Small intestine (tissue), 7 donors: ENCODE results near the gene BTBD16. TPM values are rescaled to one million over a fixed set of nuclear protein-coding genes. Genes with fewer than 3 reads are reported as not detected.
A peak's percentile ranks its signal among the peaks of the same experiment; 100 is the strongest.

ENCODE experiments used
- DNase-seq, 2 donors: peaks; one replicate each; pipeline versions ENCODE4 v3.0.0 to v3.0.0-alpha.2; 2013
- FAIRE-seq: peaks from 2 replicates; lab custom pipeline; 2012; peaks lifted over from hg19 to GRCh38; lab: Jason Lieb, UNC
- H3K27ac ChIP-seq, 3 donors: one replicate each; pipeline ENCODE4 v1.5.1; 2013; ENCODE audit warnings: low read length in 2 of 3, mild to moderate bottlenecking in 2 of 3, control low read depth in 1 of 3, inconsistent platforms in 1 of 3, low read depth in 1 of 3, moderate library complexity in 1 of 3
- H3K27me3 ChIP-seq, 3 donors: one replicate each; pipeline ENCODE4 v1.6.1; 2013; ENCODE audit warnings: low read length in 3 of 3, inconsistent platforms in 1 of 3; ENCODE audit not compliant: control insufficient read depth in 3 of 3, insufficient read depth in 3 of 3
- H3K36me3 ChIP-seq, 3 donors: one replicate each; pipeline ENCODE4 v1.6.1; 2013; ENCODE audit warnings: low read length in 3 of 3, inconsistent platforms in 1 of 3, low read depth in 1 of 3, mild to moderate bottlenecking in 1 of 3, moderate library complexity in 1 of 3; ENCODE audit not compliant: control insufficient read depth in 3 of 3, insufficient read depth in 2 of 3
- H3K4me1 ChIP-seq, 3 donors: one replicate each; pipeline ENCODE4 v1.6.1; 2013; ENCODE audit warnings: low read length in 2 of 3, inconsistent platforms in 1 of 3, low read depth in 1 of 3, mild to moderate bottlenecking in 1 of 3, moderate library complexity in 1 of 3; ENCODE audit not compliant: control insufficient read depth in 3 of 3, insufficient read depth in 2 of 3
- H3K4me3 ChIP-seq, 3 donors: one replicate each; pipeline ENCODE4 v1.5.1; 2013; ENCODE audit warnings: low read length in 3 of 3, control low read depth in 1 of 3, inconsistent platforms in 1 of 3, low read depth in 1 of 3, mild to moderate bottlenecking in 1 of 3, moderate library complexity in 1 of 3
- H3K9me3 ChIP-seq, 2 donors: one replicate each; pipeline ENCODE4 v1.6.1; 2013; ENCODE audit warnings: low read depth in 1 of 2, low read length in 1 of 2; ENCODE audit not compliant: control insufficient read depth in 2 of 2, insufficient read depth in 1 of 2
- WGBS, 3 donors: extraction: QIAGEN DNeasy Blood & Tissue Kit; methylation state at CpG; one replicate each; pipeline ENCODE4 v1.1.7; 2013; 5-methylcytosine and 5-hydroxymethylcytosine counted together
- polyA plus RNA-seq, 4 donors: library from polyadenylated mRNA; stranded (reverse) in 3 of 4; unstranded in 1 of 4; fragments of 200-250 nt in 3 of 4; fragments of 120-200 nt in 1 of 4; gene quantifications; one replicate each; pipeline versions ENCODE4 v1.2.1 to v1.2.3, GENCODE V29; 2013
- donor health status: healthy with polysubstance abuse.
- donor health status: control.
- donor health status: control.
- donor health status: Bipolar disorder and iron deficiency.
- donor health status: healthy.

BTBD16 gene
- polyA plus RNA-seq, 4 donors = 0.18 to 0.92 TPM; not detected in 2

DNA sequence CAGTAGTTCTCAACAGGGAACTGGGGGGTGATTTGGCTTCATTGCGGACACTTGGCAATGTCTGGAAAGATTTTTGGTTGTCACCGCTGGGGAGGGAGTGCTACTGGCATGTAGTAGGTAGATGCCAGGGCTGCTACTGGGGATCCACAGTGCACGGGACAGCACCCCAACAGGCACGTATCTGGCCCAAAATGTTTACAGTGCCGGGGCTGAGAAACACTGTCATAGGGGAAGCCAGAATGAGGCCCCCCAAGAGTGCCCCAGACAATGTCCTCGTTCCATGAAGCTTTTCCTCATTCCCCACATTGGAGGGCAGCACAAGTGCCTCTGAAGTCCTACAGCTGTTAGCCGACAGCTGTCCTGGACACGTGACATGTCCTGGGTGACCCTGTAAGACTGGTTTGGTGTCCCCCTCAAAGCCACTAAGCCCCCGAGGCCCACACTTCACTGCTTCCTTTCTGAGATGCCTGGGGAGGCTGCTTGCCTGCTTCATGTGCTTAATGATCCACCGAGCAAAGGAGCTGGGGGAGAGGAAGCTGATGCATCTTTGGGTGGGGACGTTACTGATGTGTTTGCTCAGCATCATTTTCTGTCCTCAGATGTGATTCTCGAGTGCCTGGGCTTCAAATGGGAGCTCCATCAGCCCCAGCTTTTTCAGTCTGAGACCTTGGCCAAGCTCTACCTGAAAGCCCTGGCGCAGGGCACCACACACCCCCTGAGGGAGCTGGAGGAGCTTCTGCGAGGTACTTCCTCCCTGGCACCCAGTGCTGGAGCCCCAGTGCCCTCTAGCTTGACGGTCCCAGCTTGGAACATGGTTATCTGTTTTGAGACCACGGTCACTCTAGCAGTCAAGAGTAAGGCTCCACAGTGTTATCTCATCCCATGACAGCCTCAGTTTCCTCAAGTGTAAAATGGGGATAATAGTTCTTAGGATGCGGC, 14.7 kb downstream of the BTBD16 start:
- 77 to 80% (median 78%) methylated on average over 17 of the region's 17 CpGs for WGBS, 3 donors
- Histone ChIP-seq H3K4me3 (no peak overlapping the region), H3K27ac (no peak overlapping the region), H3K9me3 (no peaks in the 10 kb centered on the region), H3K36me3 (no peaks in the 10 kb centered on the region), H3K4me1 (no peaks in the 10 kb centered on the region), H3K27me3 (no peaks in the 10 kb centered on the region)
- DNase-seq (no peak), FAIRE-seq (no peak)

DNA sequence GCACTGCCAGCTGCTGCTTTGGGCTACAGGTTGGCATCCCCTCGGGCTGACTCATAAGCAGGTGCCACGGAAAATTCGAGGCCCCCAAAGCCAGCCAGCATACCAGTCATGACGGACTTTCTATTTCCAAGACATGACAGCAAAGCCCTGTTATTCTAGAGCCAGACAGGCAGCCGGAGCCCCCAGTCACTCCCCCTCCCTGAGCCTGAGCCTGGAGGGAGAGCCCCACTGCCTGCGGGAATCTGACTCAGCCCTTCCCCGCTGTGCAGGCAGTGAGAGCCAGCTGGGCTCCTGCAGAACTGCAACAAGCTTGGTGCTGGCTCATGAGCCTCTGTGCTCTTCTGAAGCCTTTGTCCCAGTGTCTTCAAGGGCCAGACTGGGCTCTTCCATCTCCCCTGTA, 15.8 kb downstream of the BTBD16 start:
- no peak for FAIRE-seq
- Histone ChIP-seq H3K9me3 (no peaks in the 10 kb centered on the region), H3K4me3 (no peak overlapping the region), H3K36me3 (no peaks in the 10 kb centered on the region), H3K4me1 (no peaks in the 10 kb centered on the region), H3K27me3 (no peaks in the 10 kb centered on the region), H3K27ac (peak overlapping the region in 1 of 3 donors; percentile 12)
- WGBS, 3 donors = 61 to 78% (median 74%) methylated on average over 7 of the region's 7 CpGs
- DNase-seq = no peak

DNA sequence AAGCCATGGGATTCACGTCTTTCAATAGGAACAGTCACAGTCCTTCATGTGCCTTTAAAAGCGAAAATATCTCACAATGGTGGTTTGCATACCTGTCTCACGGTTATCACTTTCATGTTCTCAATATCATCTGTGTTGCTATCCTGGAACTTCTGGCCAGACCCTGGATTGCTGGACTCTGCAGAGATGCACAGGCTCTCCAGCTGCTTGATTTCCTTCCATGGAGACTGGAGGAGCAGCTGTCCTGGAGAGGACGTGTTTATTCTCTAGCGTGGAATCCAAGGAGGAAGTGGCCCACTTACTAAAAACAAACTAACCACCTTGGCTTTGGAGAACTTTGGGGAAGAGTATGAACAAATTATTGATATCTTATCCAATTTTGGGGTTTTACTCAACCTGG, 16.5 kb downstream of the BTBD16 start:
- FAIRE-seq (no peak), DNase-seq (no peak)
- Histone ChIP-seq H3K9me3 (no peaks in the 10 kb centered on the region), H3K4me3 (no peak overlapping the region), H3K4me1 (no peaks in the 10 kb centered on the region), H3K36me3 (no peaks in the 10 kb centered on the region), H3K27ac (no peak overlapping the region), H3K27me3 (no peaks in the 10 kb centered on the region)
- 61 to 77% (median 75%) methylated on average over 5 of the region's 5 CpGs for WGBS, 3 donors

DNA sequence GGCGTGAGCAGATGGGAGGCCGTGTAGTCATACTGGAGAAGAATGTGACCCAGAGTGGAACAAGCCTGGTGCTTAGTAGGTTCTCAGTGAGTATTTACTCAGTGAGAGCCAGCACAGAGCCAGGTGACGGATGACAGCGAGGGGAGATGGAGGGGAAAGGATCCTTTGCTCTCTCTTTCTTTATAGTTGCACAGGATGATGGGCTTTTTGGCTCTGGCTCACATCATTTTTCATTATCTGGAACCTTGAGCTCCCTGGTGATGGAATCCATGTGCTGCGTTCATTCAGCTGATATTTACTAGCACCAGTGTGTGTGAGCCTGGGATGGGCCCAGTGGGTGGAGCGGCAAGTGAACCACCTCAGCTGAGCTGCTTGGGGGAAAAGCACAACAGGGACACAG, 17.2 kb downstream of the BTBD16 start:
- H3K9me3 ChIP-seq = no peaks in the 10 kb centered on the region
- no peak overlapping the region for H3K4me3 ChIP-seq
- no peak for DNase-seq
- H3K4me1 ChIP-seq = no peaks in the 10 kb centered on the region
- no peak overlapping the region for H3K27ac ChIP-seq
- H3K36me3 ChIP-seq = no peaks in the 10 kb centered on the region
- no peak for FAIRE-seq
- 81 to 87% (median 85%) methylated on average over 6 of the region's 6 CpGs for WGBS, 3 donors
- H3K27me3 ChIP-seq = no peaks in the 10 kb centered on the region

DNA sequence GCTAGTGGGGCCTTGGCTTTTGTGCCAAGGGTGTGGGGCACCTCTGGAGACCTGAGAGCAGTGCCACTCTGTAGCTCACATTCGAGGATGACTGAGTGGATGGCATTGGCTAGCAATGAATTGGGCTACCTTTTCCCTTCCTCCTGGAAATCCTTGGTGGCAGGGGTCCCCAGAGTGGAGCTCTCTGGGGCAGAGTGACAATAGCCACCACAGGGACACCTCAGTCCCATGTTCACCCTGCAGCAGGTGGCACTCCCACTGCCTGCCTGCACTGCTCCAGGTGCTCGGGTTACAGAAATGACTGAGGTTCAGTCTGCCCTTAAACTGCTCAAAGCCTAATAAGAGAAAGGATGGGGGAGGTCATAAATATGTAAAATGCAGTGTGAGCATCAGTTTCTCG, 17.8 kb downstream of the BTBD16 start:
- Histone ChIP-seq H3K27ac (no peak overlapping the region), H3K36me3 (no peaks in the 10 kb centered on the region), H3K27me3 (no peaks in the 10 kb centered on the region), H3K4me3 (no peak overlapping the region), H3K9me3 (no peaks in the 10 kb centered on the region), H3K4me1 (peaks cover 0 to 4% (median 0%) of the 10 kb centered on the region in 3 donors)
- WGBS, 3 donors = 62 to 69% (median 68%) methylated on average over 3 of the region's 3 CpGs
- no peak for FAIRE-seq
- DNase-seq = no peak

DNA sequence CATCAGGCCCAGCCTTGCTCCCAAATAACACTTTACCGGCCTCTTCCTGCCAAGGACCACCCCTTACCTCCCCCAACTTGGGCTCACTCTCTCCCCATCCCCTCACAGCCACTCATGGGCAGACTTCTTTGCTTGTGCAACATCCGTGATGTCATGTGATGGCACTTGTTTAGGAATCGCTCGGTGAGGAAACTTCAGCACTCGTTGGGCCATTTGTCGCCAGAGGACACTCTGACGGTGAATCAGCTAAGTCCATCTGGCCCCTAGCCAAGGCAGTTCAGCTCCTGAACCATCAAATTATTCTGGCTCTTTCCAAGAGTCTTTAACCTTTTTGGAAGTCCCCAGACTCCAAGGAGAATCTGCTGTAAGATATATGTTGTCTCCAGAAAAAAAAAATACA, 19.2 kb downstream of the BTBD16 start:
- WGBS, 3 donors = 73 to 83% (median 78%) methylated on average over 7 of the region's 7 CpGs
- H3K9me3 ChIP-seq = no peaks in the 10 kb centered on the region
- no peaks in the 10 kb centered on the region for H3K36me3 ChIP-seq
- no peak overlapping the region for H3K4me3 ChIP-seq
- no peak for DNase-seq
- no peak overlapping the region for H3K27ac ChIP-seq
- no peak for FAIRE-seq
- peaks cover 0 to 7% (median 0%) of the 10 kb centered on the region in 3 donors for H3K4me1 ChIP-seq
- H3K27me3 ChIP-seq = no peaks in the 10 kb centered on the region

DNA sequence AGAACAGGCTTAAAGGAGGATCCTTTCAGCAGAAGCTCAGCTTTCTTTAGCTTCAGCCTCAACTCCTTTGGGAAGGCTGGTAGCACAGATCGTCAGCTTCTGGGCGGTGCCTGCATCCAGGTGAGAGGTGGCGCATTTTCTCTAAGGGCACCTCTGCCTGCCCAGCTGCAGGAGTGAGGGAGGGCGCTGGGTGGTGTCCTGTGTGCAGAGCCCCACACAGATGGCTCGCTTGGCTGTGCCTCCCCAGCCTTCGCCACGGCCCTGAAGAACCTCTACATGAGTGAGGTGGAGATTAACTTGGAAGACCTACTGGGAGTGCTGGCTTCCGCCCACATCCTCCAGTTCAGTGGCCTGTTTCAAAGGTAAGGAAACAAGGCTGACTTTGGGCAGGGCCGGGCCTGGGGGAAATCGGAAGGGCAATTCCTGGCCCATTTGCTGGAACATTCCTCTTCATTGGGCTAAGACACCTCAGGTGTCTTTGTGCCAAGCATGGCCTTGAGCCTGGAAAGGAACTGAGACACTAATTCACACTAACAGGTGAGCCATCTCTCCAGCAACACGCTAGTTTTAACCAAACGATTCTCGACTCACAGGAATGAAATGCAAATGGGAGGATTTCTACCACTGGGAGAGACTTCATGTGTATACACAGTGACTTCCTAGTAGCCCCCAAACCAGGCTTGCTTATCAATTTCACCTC, 19.9 kb downstream of the BTBD16 start:
- Histone ChIP-seq H3K4me3 (no peak overlapping the region), H3K4me1 (peaks cover 0 to 7% (median 0%) of the 10 kb centered on the region in 3 donors), H3K27me3 (no peaks in the 10 kb centered on the region), H3K36me3 (no peaks in the 10 kb centered on the region), H3K27ac (no peak overlapping the region), H3K9me3 (no peaks in the 10 kb centered on the region)
- no peak for FAIRE-seq
- WGBS, 3 donors = 84 to 91% (median 86%) methylated on average over 13 of the region's 13 CpGs
- DNase-seq = no peak

DNA sequence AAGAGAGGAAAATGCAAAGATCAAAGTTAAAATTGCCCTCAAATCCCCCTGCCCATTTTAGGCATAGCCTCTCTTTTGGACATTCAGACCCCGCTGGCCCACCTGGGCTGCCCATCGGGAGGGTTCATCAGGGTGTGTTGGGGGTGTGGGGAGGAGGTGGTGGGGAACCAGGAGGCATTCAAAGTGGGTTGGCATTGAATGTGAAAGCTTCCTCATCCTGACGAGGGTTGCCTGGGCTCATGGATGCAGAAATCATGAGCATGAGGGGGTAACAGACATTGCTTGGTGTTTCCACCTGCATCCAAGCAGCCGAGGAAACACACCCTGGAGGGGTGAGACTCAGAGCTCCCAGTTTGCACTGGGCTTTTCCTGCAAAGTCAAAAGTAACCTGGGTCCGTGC, 20.6 kb downstream of the BTBD16 start:
- no peak overlapping the region for H3K4me3 ChIP-seq
- no peak for FAIRE-seq

More for the DNA sequence above, 20.6 kb downstream of the BTBD16 start:
- Histone ChIP-seq H3K27ac (no peak overlapping the region), H3K27me3 (no peaks in the 10 kb centered on the region), H3K36me3 (no peaks in the 10 kb centered on the region), H3K9me3 (no peaks in the 10 kb centered on the region), H3K4me1 (peaks cover 0 to 7% (median 0%) of the 10 kb centered on the region in 3 donors)
- WGBS, 3 donors = 81 to 88% (median 86%) methylated on average over 5 of the region's 5 CpGs
- no peak for DNase-seq
